GM12865 (cell line): Measurements from ENCODE around the gene HERC4.

Source experiments
- DNase-seq: peaks from one replicate; pipeline ENCODE4 v3.0.0; 2010; ENCODE audit warnings: low read depth
- H3K4me3 ChIP-seq: 2 replicates; pipeline ENCODE4 v1.5.1; 2011; ENCODE audit warnings: mild to moderate bottlenecking, low read depth, low read length, control low read depth
- CTCF ChIP-seq: IDR thresholded peaks from 2 replicates; pipeline ENCODE4 v1.5.1; 2011; ENCODE audit warnings: low read length, control low read depth, low read depth, inconsistent platforms; ENCODE audit not compliant: insufficient read depth; ENCODE audit errors: missing control alignments

The HERC4 gene

GRCh38 chr10:68049289-68050078 lies 25.6 kb downstream of the HERC4 start:
- DNase-seq, result no peak
- H3K4me3 ChIP-seq, result no peak overlapping the region
- TF ChIP-seq CTCF, result no peak

- peak; percentile 27 for DNase-seq
- no peak for TF ChIP-seq CTCF
- H3K4me3 ChIP-seq, result peak overlapping the region; percentile 33; the same call in 1 of the 2 replicates
Measured at GRCh38 chr10:68047554-68048327, 27.3 kb downstream of the HERC4 start.

- H3K4me3 ChIP-seq, result peak overlapping the region; percentile 33
- TF ChIP-seq CTCF, result no peak
- DNase-seq, result peak; percentile 49
Measured at GRCh38 chr10:68047122-68047521, 28.0 kb downstream of the HERC4 start.

DNA sequence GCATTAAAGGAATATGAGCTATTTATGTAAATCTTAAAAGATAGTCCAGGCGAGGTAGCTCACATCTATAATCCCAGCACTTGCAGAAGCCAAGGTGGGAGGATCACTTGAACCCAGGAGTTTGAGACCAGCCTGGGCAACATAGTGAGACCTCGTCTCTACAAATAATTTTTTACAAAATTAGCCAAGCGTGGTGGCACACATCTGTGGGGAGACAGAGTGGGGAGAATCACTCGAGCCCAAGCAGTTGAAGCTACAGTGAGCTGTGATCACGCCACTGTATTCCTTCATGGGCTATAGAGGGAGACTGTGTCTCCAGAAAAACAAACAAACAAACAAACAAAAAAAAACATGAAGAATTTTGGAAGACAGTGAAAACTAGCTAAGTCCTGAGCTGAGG lies 28.4 kb downstream of the HERC4 start:
- peak; percentile 15 for DNase-seq
- no peak for TF ChIP-seq CTCF
- peak overlapping the region; percentile 33 for H3K4me3 ChIP-seq

- no peak overlapping the region for H3K4me3 ChIP-seq
- DNase-seq, result no peak
- TF ChIP-seq CTCF, result no peak
Measured at GRCh38 chr10:68043030-68043429, 32.1 kb downstream of the HERC4 start.

- peak; percentile 22 for DNase-seq
- no peak for TF ChIP-seq CTCF
- H3K4me3 ChIP-seq, result no peak overlapping the region
Measured at GRCh38 chr10:68032113-68032512, 43.0 kb downstream of the HERC4 start.

- DNase-seq, result no peak
- H3K4me3 ChIP-seq, result no peak overlapping the region
- no peak for TF ChIP-seq CTCF
Measured at GRCh38 chr10:68027429-68027828, 47.7 kb downstream of the HERC4 start.
